SK-N-SH (cell line): ENCODE data around the gene TGFB3. TPM values are rescaled to one million over a fixed set of nuclear protein-coding genes. Genes with fewer than 3 reads are reported as not detected.

Experiments
- CTCF ChIA-PET: fragments of 300-600, 350-600 bp; formaldehyde crosslinking; extraction: SDS; loops from one replicate; lab custom pipeline; 2021; lab: Yijun Ruan, JAX
- POLR2A ChIA-PET: fragments of 350-600 bp; sonication (Branson Sonifier 250); formaldehyde crosslinking; extraction: SDS; loops from one replicate; lab custom pipeline; 2020; ENCODE audit warnings: antibody characterized with exemption, inconsistent platforms; lab: Yijun Ruan, JAX
- DNase-seq: peaks from one replicate; pipeline ENCODE4 v3.0.0; 2012
- H2AFZ ChIP-seq: fragments of 200-600 bp; sonication (generic); 2 replicates; pipeline ENCODE4 v1.8.1; 2016; ENCODE audit warnings: antibody characterized with exemption, mild to moderate bottlenecking, low read depth
- H3F3A ChIP-seq: fragments of 200-600 bp; sonication (generic); replicated peaks from 2 replicates; pipeline ENCODE3; 2016; ENCODE audit warnings: antibody characterized with exemption, mild to moderate bottlenecking; ENCODE audit not compliant: insufficient read depth
- H3K27ac ChIP-seq, 2 experiments: fragments of 200-500 bp in 1 of 2; fragments of 200-600 bp in 1 of 2; sonication (Bioruptor generic) in 1 of 2; sonication (generic), shearing (Covaris generic) in 1 of 2; 2 replicates each; pipeline versions ENCODE4 v1.5.1 to v1.6.1; 2014 to 2016; ENCODE audit warnings: low read depth in 2 of 2, inconsistent platforms in 1 of 2, low read length in 1 of 2, mild to moderate bottlenecking in 1 of 2, mixed read lengths in 1 of 2
- H3K27me3 ChIP-seq: fragments of 200-600 bp; sonication (generic), shearing (Covaris generic); 2 replicates; pipeline ENCODE4 v1.6.1; 2016; ENCODE audit warnings: mixed run types; ENCODE audit not compliant: insufficient read depth
- H3K36me3 ChIP-seq, 2 experiments: fragments of 200-500 bp in 1 of 2; fragments of 200-600 bp in 1 of 2; sonication (Bioruptor generic) in 1 of 2; sonication (generic) in 1 of 2; replicated peaks in 1 of 2; 2 replicates each; pipeline versions ENCODE3 to v1.5.1; 2014 to 2016; ENCODE audit warnings: low read length in 1 of 2, mild to moderate bottlenecking in 1 of 2; ENCODE audit not compliant: insufficient read depth in 2 of 2, control insufficient read depth in 1 of 2
- H3K4me1 ChIP-seq, 2 experiments: fragments of 200-500 bp in 1 of 2; fragments of 200-600 bp in 1 of 2; sonication (Bioruptor generic) in 1 of 2; sonication (generic), shearing (Covaris generic) in 1 of 2; 2 replicates each; pipeline versions ENCODE4 v1.5.1 to v1.6.1; 2014 to 2016; ENCODE audit warnings: low read depth in 1 of 2, low read length in 1 of 2, mixed run types in 1 of 2; ENCODE audit not compliant: insufficient read depth in 2 of 2, control insufficient read depth in 1 of 2
- H3K4me2 ChIP-seq: fragments of 200-600 bp; sonication (generic), shearing (Covaris generic); 2 replicates; pipeline ENCODE4 v1.6.1; 2017; ENCODE audit warnings: mixed run types
- H3K4me3 ChIP-seq, 2 experiments: fragments of 200-500 bp in 1 of 2; fragments of 200-600 bp in 1 of 2; sonication (Bioruptor generic) in 1 of 2; sonication (generic), shearing (Covaris generic) in 1 of 2; 2 replicates each; pipeline versions ENCODE4 v1.5.1 to v1.8.1; 2014 to 2016; ENCODE audit warnings: low read depth in 2 of 2, inconsistent platforms in 1 of 2, low read length in 1 of 2, mild to moderate bottlenecking in 1 of 2, mixed read lengths in 1 of 2, moderate library complexity in 1 of 2
- H3K79me2 ChIP-seq: fragments of 200-600 bp; sonication (generic); 2 replicates; pipeline ENCODE4 v1.8.1; 2017; ENCODE audit warnings: mild to moderate bottlenecking; ENCODE audit not compliant: insufficient read depth
- H3K9ac ChIP-seq: fragments of 200-600 bp; sonication (generic); 2 replicates; pipeline ENCODE4 v1.6.1; 2017; ENCODE audit warnings: mixed run types
- H3K9me2 ChIP-seq: fragments of 200-600 bp; sonication (generic); 2 replicates; pipeline ENCODE4 v1.6.1; 2017; ENCODE audit warnings: mixed run types
- H3K9me3 ChIP-seq: fragments of 200-600 bp; sonication (generic); 2 replicates; pipeline ENCODE4 v1.6.1; 2017; ENCODE audit warnings: mixed run types, mild to moderate bottlenecking, moderate library complexity
- H4K20me1 ChIP-seq: fragments of 200-600 bp; sonication (generic); 2 replicates; pipeline ENCODE4 v1.6.1; 2017; ENCODE audit warnings: mild to moderate bottlenecking, mixed run types; ENCODE audit not compliant: insufficient read depth
- CHD2 ChIP-seq: fragments of 150-350 bp; IDR thresholded peaks from 2 replicates; pipeline ENCODE4 v1.6.1; 2018; ENCODE audit warnings: low read length; ENCODE audit not compliant: partially characterized antibody
- ELF1 ChIP-seq: IDR thresholded peaks from 2 replicates; pipeline ENCODE4 v1.4.0; 2012
- EP300 ChIP-seq, 2 experiments: IDR thresholded peaks; 2 replicates each; pipeline versions ENCODE4 v1.4.0 to v1.6.1; 2012; ENCODE audit warnings: borderline replicate concordance in 1 of 2, low read depth in 1 of 2, low read length in 1 of 2
- FOXM1 ChIP-seq: IDR thresholded peaks from 2 replicates; pipeline ENCODE4 v1.4.0; 2012; ENCODE audit warnings: low read depth, mild to moderate bottlenecking
- JUND ChIP-seq: IDR thresholded peaks from 2 replicates; pipeline ENCODE4 v1.4.0; 2012
- NFIC ChIP-seq: IDR thresholded peaks from 2 replicates; pipeline ENCODE4 v1.4.0; 2012; ENCODE audit warnings: borderline replicate concordance
- NRF1 ChIP-seq: IDR thresholded peaks from 2 replicates; pipeline ENCODE4 v1.6.1; 2012; ENCODE audit warnings: low read depth, mild to moderate bottlenecking, low read length
- RFX5 ChIP-seq: IDR thresholded peaks from 2 replicates; pipeline ENCODE4 v1.6.1; 2012; ENCODE audit warnings: mild to moderate bottlenecking, improper control_type of control experiment, low read length
- RXRA ChIP-seq: IDR thresholded peaks from 2 replicates; pipeline ENCODE4 v1.4.0; 2012; ENCODE audit warnings: low read depth, mild to moderate bottlenecking, borderline replicate concordance
- SIN3A ChIP-seq: IDR thresholded peaks from 2 replicates; pipeline ENCODE4 v1.6.1; 2012; ENCODE audit warnings: low read depth, mild to moderate bottlenecking, low read length, moderate library complexity, borderline replicate concordance
- TCF12 ChIP-seq: IDR thresholded peaks from 2 replicates; pipeline ENCODE4 v1.4.0; 2012
- TEAD4 ChIP-seq: IDR thresholded peaks from 2 replicates; pipeline ENCODE4 v1.4.0; 2012; ENCODE audit warnings: mild to moderate bottlenecking, borderline replicate concordance; ENCODE audit not compliant: insufficient read depth
- USF1 ChIP-seq: IDR thresholded peaks from 2 replicates; pipeline ENCODE4 v1.4.0; 2012; ENCODE audit warnings: low read depth, borderline replicate concordance
- YY1 ChIP-seq: IDR thresholded peaks from 2 replicates; pipeline ENCODE4 v1.4.0; 2012; ENCODE audit warnings: low read depth, mild to moderate bottlenecking
- WGBS: methylation state at CpG from one replicate; pipeline ENCODE4 v1.1.6; 2017; ENCODE audit warnings: low lambda C conversion rate; 5-methylcytosine and 5-hydroxymethylcytosine counted together
- polyA plus RNA-seq, 3 experiments: library from polyadenylated mRNA; depleted of rRNA; stranded (reverse); fragments of >200 nt; gene quantifications; 2 replicates each; pipeline ENCODE4 v1.2.3, GENCODE V29; 2012
- TF ChIP-seq, protein P1 (sequence below): fragments of 150-350 bp; IDR thresholded peaks from 2 replicates; pipeline ENCODE4 v1.6.1; 2016; ENCODE audit warnings: mild to moderate bottlenecking, low read depth, low read length
- TF ChIP-seq, protein P2 (sequence below): IDR thresholded peaks from 2 replicates; pipeline ENCODE4 v1.4.0; 2012; ENCODE audit warnings: low read depth, borderline replicate concordance
- TF ChIP-seq, protein P3 (sequence below): fragments of 150-350 bp; IDR thresholded peaks from 2 replicates; pipeline ENCODE4 v1.6.1; 2017; ENCODE audit warnings: antibody characterized with exemption, low read length, low read depth, borderline replicate concordance
- TF ChIP-seq, protein P4 (sequence below): fragments of 200-600 bp; sonication (generic); IDR thresholded peaks from 2 replicates; pipeline ENCODE4 v1.6.1; 2017; ENCODE audit warnings: antibody characterized with exemption, mild to moderate bottlenecking, moderate library complexity
- TF ChIP-seq, protein P5 (sequence below): IDR thresholded peaks from 2 replicates; pipeline ENCODE4 v1.4.0; 2012; ENCODE audit warnings: low read depth
- TF ChIP-seq, protein P6 (sequence below): IDR thresholded peaks from 2 replicates; pipeline ENCODE4 v1.6.1; 2012; ENCODE audit warnings: mild to moderate bottlenecking, low read depth, low read length, moderate library complexity

The TGFB3 gene
- polyA plus RNA-seq, 1 of the 3 experiments (the other 2 are of a cell fraction), result 7.6 TPM

DNA sequence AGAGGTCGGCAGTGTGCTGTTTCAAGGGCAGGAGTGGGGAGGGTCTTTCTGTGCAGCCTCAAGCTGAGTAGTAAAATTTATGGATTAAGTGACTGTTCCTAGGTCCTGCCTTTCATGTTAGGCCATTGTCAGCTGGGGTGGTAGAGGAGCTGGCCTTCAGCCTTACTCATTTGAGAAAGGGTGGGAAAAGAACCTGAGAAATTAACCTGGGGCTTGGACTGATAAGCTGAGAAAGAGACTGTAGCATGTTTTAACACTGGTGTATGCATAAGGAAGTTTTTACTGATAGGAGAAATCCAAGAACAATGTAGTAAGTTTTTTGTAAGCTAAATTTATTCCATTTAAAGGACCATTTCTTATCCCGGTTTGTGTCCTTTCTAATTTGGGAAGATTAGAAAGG is 24.5 kb upstream of the TGFB3 start:
- H4K20me1 ChIP-seq, result no peaks in the 10 kb centered on the region
- DNase-seq, result no peak
- H3K27ac ChIP-seq, result no peak overlapping the region
- WGBS, result 95% methylated on average over 2 of the region's 2 CpGs
- H3K36me3 ChIP-seq, result peaks cover 61 to 73% of the 10 kb centered on the region in 2 experiments
- H3F3A ChIP-seq, result no peaks in the 10 kb centered on the region
- peaks cover 8% of the 10 kb centered on the region; the same call in 1 of the 2 replicates for H3K9me3 ChIP-seq
- TF ChIP-seq CHD2, result no peak
- TF ChIP-seq EP300 (IDR thresholded peaks at IDR 0.05; ENCODE audit: borderline replicate concordance in 1 of 2, low read depth in 1 of 2, low read length in 1 of 2), result no peak
- TF ChIP-seq JUND, result no peak
- TF ChIP-seq RXRA, result no peak
- TF ChIP-seq TCF12, result no peak
- TF ChIP-seq, protein P1, sequence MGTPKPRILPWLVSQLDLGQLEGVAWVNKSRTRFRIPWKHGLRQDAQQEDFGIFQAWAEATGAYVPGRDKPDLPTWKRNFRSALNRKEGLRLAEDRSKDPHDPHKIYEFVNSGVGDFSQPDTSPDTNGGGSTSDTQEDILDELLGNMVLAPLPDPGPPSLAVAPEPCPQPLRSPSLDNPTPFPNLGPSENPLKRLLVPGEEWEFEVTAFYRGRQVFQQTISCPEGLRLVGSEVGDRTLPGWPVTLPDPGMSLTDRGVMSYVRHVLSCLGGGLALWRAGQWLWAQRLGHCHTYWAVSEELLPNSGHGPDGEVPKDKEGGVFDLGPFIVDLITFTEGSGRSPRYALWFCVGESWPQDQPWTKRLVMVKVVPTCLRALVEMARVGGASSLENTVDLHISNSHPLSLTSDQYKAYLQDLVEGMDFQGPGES, result no peak
- TF ChIP-seq NRF1, result no peak
- TF ChIP-seq, protein P2, sequence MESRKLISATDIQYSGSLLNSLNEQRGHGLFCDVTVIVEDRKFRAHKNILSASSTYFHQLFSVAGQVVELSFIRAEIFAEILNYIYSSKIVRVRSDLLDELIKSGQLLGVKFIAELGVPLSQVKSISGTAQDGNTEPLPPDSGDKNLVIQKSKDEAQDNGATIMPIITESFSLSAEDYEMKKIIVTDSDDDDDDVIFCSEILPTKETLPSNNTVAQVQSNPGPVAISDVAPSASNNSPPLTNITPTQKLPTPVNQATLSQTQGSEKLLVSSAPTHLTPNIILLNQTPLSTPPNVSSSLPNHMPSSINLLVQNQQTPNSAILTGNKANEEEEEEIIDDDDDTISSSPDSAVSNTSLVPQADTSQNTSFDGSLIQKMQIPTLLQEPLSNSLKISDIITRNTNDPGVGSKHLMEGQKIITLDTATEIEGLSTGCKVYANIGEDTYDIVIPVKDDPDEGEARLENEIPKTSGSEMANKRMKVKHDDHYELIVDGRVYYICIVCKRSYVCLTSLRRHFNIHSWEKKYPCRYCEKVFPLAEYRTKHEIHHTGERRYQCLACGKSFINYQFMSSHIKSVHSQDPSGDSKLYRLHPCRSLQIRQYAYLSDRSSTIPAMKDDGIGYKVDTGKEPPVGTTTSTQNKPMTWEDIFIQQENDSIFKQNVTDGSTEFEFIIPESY, result no peak
- TF ChIP-seq NFIC, result no peak
- no peak for TF ChIP-seq TEAD4
- TF ChIP-seq, protein P3, sequence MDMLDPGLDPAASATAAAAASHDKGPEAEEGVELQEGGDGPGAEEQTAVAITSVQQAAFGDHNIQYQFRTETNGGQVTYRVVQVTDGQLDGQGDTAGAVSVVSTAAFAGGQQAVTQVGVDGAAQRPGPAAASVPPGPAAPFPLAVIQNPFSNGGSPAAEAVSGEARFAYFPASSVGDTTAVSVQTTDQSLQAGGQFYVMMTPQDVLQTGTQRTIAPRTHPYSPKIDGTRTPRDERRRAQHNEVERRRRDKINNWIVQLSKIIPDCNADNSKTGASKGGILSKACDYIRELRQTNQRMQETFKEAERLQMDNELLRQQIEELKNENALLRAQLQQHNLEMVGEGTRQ, result no peak
- TF ChIP-seq, protein P4, sequence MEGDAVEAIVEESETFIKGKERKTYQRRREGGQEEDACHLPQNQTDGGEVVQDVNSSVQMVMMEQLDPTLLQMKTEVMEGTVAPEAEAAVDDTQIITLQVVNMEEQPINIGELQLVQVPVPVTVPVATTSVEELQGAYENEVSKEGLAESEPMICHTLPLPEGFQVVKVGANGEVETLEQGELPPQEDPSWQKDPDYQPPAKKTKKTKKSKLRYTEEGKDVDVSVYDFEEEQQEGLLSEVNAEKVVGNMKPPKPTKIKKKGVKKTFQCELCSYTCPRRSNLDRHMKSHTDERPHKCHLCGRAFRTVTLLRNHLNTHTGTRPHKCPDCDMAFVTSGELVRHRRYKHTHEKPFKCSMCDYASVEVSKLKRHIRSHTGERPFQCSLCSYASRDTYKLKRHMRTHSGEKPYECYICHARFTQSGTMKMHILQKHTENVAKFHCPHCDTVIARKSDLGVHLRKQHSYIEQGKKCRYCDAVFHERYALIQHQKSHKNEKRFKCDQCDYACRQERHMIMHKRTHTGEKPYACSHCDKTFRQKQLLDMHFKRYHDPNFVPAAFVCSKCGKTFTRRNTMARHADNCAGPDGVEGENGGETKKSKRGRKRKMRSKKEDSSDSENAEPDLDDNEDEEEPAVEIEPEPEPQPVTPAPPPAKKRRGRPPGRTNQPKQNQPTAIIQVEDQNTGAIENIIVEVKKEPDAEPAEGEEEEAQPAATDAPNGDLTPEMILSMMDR, result no peak
- TF ChIP-seq, protein P5, sequence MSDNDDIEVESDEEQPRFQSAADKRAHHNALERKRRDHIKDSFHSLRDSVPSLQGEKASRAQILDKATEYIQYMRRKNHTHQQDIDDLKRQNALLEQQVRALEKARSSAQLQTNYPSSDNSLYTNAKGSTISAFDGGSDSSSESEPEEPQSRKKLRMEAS, result no peak
- TF ChIP-seq YY1, result no peak
- TF ChIP-seq, protein P6, sequence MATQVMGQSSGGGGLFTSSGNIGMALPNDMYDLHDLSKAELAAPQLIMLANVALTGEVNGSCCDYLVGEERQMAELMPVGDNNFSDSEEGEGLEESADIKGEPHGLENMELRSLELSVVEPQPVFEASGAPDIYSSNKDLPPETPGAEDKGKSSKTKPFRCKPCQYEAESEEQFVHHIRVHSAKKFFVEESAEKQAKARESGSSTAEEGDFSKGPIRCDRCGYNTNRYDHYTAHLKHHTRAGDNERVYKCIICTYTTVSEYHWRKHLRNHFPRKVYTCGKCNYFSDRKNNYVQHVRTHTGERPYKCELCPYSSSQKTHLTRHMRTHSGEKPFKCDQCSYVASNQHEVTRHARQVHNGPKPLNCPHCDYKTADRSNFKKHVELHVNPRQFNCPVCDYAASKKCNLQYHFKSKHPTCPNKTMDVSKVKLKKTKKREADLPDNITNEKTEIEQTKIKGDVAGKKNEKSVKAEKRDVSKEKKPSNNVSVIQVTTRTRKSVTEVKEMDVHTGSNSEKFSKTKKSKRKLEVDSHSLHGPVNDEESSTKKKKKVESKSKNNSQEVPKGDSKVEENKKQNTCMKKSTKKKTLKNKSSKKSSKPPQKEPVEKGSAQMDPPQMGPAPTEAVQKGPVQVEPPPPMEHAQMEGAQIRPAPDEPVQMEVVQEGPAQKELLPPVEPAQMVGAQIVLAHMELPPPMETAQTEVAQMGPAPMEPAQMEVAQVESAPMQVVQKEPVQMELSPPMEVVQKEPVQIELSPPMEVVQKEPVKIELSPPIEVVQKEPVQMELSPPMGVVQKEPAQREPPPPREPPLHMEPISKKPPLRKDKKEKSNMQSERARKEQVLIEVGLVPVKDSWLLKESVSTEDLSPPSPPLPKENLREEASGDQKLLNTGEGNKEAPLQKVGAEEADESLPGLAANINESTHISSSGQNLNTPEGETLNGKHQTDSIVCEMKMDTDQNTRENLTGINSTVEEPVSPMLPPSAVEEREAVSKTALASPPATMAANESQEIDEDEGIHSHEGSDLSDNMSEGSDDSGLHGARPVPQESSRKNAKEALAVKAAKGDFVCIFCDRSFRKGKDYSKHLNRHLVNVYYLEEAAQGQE, result no peak
- no peak for TF ChIP-seq ELF1
- TF ChIP-seq RFX5, result no peak
- TF ChIP-seq SIN3A, result no peak
- TF ChIP-seq USF1, result no peak
- no peak for TF ChIP-seq FOXM1
- POLR2A ChIA-PET, result no interaction called here
- no peaks in the 10 kb centered on the region for H3K27me3 ChIP-seq
- H3K9ac ChIP-seq, result no peak overlapping the region
- H3K79me2 ChIP-seq, result no peaks in the 10 kb centered on the region
- CTCF ChIA-PET, result interaction anchor here (0.6 to 2.5 kb wide), 7 partner anchors 23 to 346 kb away, joined by 3 to 10 read pairs (median 3); no protein-coding TSS in a partner anchor
- no peak overlapping the region for H2AFZ ChIP-seq
- H3K9me2 ChIP-seq, result no peaks in the 10 kb centered on the region
- no peak overlapping the region for H3K4me3 ChIP-seq
- no peaks in the 10 kb centered on the region for H3K4me1 ChIP-seq
- no peak overlapping the region for H3K4me2 ChIP-seq
